ENCODE results near the gene MXRA8. TPM values are rescaled to one million over a fixed set of nuclear protein-coding genes. Genes with fewer than 3 reads are reported as not detected.
"Not testable (repeated sequence)": the region's sequence is repeated elsewhere in the genome, so short reads cannot be mapped to it uniquely, and the experiment has no call there.

The MXRA8 gene
- polyA plus RNA-seq, 2 donors = 7.5 to 14.7 TPM

GRCh38 chr1:1371364-1371745 lies 13.0 kb upstream of the MXRA8 start:
- H3K36me3 ChIP-seq (ENCODE audit: control insufficient read depth in 2 of 2, insufficient read depth in 2 of 2, low read length in 1 of 2) = peaks cover 0 to 3% of the 10 kb centered on the region in 2 donors
- H3K9me3 ChIP-seq (ENCODE audit: control insufficient read depth in 2 of 2, insufficient read depth in 1 of 2, low read depth in 1 of 2, low read length in 1 of 2) = peaks cover 0 to 5% of the 10 kb centered on the region in 2 donors
- H3K27me3 ChIP-seq (ENCODE audit: control insufficient read depth in 1 of 2, insufficient read depth in 2 of 2, low read length in 2 of 2) = no peaks in the 10 kb centered on the region
- no peak overlapping the region for H3K4me3 ChIP-seq (ENCODE audit: low read depth in 1 of 2, low read length in 2 of 2)
- no peak overlapping the region for H3K27ac ChIP-seq (ENCODE audit: low read depth in 2 of 2, low read length in 1 of 2)
- peaks cover 11 to 13% of the 10 kb centered on the region in 2 donors for H3K4me1 ChIP-seq (ENCODE audit: control insufficient read depth in 2 of 2, insufficient read depth in 2 of 2, low read length in 1 of 2)
- WGBS, 2 donors = 57 to 62% methylated on average over 12 of the region's 12 CpGs

DNA sequence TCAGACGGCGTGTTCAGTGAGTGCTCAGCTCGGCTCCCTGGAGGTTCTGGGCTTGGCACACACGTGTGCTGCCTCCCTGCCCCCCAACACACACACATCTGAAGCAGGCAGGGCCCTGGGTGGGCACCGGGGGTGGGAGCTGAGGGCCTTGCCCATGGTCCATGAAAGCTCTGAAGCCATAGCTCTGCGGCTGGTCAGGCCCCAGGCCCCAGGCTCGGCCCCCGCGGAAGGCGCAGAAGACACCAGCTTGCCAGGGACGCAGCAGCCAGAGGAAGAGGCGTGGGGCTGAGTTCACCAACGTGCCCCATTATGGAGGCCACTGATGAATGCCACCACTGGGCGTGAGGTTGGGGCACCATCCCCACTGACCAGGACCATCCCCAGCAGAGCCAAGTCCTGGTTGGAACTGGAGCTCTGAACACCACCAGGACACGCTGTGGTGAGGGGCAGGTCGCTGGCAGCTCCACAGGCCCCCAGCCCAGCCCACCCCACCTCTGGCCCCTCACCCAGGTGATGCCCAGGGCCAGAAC lies 12.5 kb upstream of the MXRA8 start:
- 81 to 84% methylated on average over 16 of the region's 16 CpGs for WGBS, 2 donors

DNA sequence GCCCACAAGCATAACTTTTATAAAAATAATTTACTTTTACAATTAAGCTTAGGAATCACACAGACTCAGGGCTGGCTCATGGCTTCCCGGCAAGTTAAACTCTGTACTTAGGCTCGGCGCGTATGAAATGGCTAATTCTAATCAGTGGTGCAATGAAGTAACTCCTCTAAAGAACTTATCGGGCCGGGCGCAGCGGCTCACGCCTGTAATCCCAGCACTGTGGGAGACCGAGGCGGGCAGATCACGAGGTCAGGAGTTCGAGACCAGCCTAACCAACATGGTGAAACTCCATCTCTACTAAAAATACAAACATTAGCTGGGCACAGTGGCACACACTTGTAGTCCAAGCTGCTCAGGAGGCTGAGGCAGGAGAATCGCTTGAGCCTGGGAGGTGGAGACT lies 11.7 kb upstream of the MXRA8 start:
- H3K36me3 ChIP-seq (ENCODE audit: control insufficient read depth in 2 of 2, insufficient read depth in 2 of 2, low read length in 1 of 2); H3K4me3 ChIP-seq (ENCODE audit: low read depth in 1 of 2, low read length in 2 of 2); H3K9me3 ChIP-seq (ENCODE audit: control insufficient read depth in 2 of 2, insufficient read depth in 1 of 2, low read depth in 1 of 2, low read length in 1 of 2); H3K27ac ChIP-seq (ENCODE audit: low read depth in 2 of 2, low read length in 1 of 2); H3K27me3 ChIP-seq (ENCODE audit: control insufficient read depth in 1 of 2, insufficient read depth in 2 of 2, low read length in 2 of 2): not testable (repeated sequence)
- peaks cover 9 to 13% of the 10 kb centered on the region in 2 donors for H3K4me1 ChIP-seq (ENCODE audit: control insufficient read depth in 2 of 2, insufficient read depth in 2 of 2, low read length in 1 of 2)
- WGBS, 2 donors = 93 to 94% methylated on average over 14 of the region's 14 CpGs

More for the DNA sequence above, 12.5 kb upstream of the MXRA8 start:
- Histone ChIP-seq H3K9me3 (ENCODE audit: control insufficient read depth in 2 of 2, insufficient read depth in 1 of 2, low read depth in 1 of 2, low read length in 1 of 2) (peaks cover 0 to 5% of the 10 kb centered on the region in 2 donors), H3K4me1 (ENCODE audit: control insufficient read depth in 2 of 2, insufficient read depth in 2 of 2, low read length in 1 of 2) (peaks cover 9 to 13% of the 10 kb centered on the region in 2 donors), H3K36me3 (ENCODE audit: control insufficient read depth in 2 of 2, insufficient read depth in 2 of 2, low read length in 1 of 2) (peaks cover 0 to 3% of the 10 kb centered on the region in 2 donors), H3K27ac (ENCODE audit: low read depth in 2 of 2, low read length in 1 of 2) (no peak overlapping the region), H3K4me3 (ENCODE audit: low read depth in 1 of 2, low read length in 2 of 2) (no peak overlapping the region), H3K27me3 (ENCODE audit: control insufficient read depth in 1 of 2, insufficient read depth in 2 of 2, low read length in 2 of 2) (no peaks in the 10 kb centered on the region)

- Histone ChIP-seq H3K36me3 (ENCODE audit: control insufficient read depth in 2 of 2, insufficient read depth in 2 of 2, low read length in 1 of 2) (no peaks in the 10 kb centered on the region), H3K9me3 (ENCODE audit: control insufficient read depth in 2 of 2, insufficient read depth in 1 of 2, low read depth in 1 of 2, low read length in 1 of 2) (peaks cover 0 to 5% of the 10 kb centered on the region in 2 donors), H3K4me1 (ENCODE audit: control insufficient read depth in 2 of 2, insufficient read depth in 2 of 2, low read length in 1 of 2) (peaks cover 0 to 3% of the 10 kb centered on the region in 2 donors), H3K4me3 (ENCODE audit: low read depth in 1 of 2, low read length in 2 of 2) (no peak overlapping the region), H3K27ac (ENCODE audit: low read depth in 2 of 2, low read length in 1 of 2) (no peak overlapping the region), H3K27me3 (ENCODE audit: control insufficient read depth in 1 of 2, insufficient read depth in 2 of 2, low read length in 2 of 2) (no peaks in the 10 kb centered on the region)
- WGBS, 2 donors = 94 to 96% methylated on average over 5 of the region's 5 CpGs
Measured at GRCh38 chr1:1367315-1367714, 9.0 kb upstream of the MXRA8 start.

- Histone ChIP-seq H3K36me3 (ENCODE audit: control insufficient read depth in 2 of 2, insufficient read depth in 2 of 2, low read length in 1 of 2) (no peaks in the 10 kb centered on the region), H3K27ac (ENCODE audit: low read depth in 2 of 2, low read length in 1 of 2) (no peak overlapping the region), H3K4me3 (ENCODE audit: low read depth in 1 of 2, low read length in 2 of 2) (no peak overlapping the region), H3K27me3 (ENCODE audit: control insufficient read depth in 1 of 2, insufficient read depth in 2 of 2, low read length in 2 of 2) (no peaks in the 10 kb centered on the region), H3K9me3 (ENCODE audit: control insufficient read depth in 2 of 2, insufficient read depth in 1 of 2, low read depth in 1 of 2, low read length in 1 of 2) (peaks cover 0 to 5% of the 10 kb centered on the region in 2 donors), H3K4me1 (ENCODE audit: control insufficient read depth in 2 of 2, insufficient read depth in 2 of 2, low read length in 1 of 2) (no peaks in the 10 kb centered on the region)
- 98 to 100% methylated on average over 3 of the region's 3 CpGs for WGBS, 2 donors
Measured at GRCh38 chr1:1366699-1367066, 8.3 kb upstream of the MXRA8 start.

GRCh38 chr1:1365875-1366698 lies 7.7 kb upstream of the MXRA8 start:
- H3K9me3 ChIP-seq (ENCODE audit: control insufficient read depth in 2 of 2, insufficient read depth in 1 of 2, low read depth in 1 of 2, low read length in 1 of 2) = peaks cover 0 to 5% of the 10 kb centered on the region in 2 donors
- H3K4me1 ChIP-seq (ENCODE audit: control insufficient read depth in 2 of 2, insufficient read depth in 2 of 2, low read length in 1 of 2) = no peaks in the 10 kb centered on the region
- H3K4me3 ChIP-seq (ENCODE audit: low read depth in 1 of 2, low read length in 2 of 2) = no peak overlapping the region
- no peaks in the 10 kb centered on the region for H3K36me3 ChIP-seq (ENCODE audit: control insufficient read depth in 2 of 2, insufficient read depth in 2 of 2, low read length in 1 of 2)
- H3K27ac ChIP-seq (ENCODE audit: low read depth in 2 of 2, low read length in 1 of 2) = no peak overlapping the region
- WGBS, 2 donors = 83 to 84% methylated on average over 10 of the region's 10 CpGs
- H3K27me3 ChIP-seq (ENCODE audit: control insufficient read depth in 1 of 2, insufficient read depth in 2 of 2, low read length in 2 of 2) = no peaks in the 10 kb centered on the region

DNA sequence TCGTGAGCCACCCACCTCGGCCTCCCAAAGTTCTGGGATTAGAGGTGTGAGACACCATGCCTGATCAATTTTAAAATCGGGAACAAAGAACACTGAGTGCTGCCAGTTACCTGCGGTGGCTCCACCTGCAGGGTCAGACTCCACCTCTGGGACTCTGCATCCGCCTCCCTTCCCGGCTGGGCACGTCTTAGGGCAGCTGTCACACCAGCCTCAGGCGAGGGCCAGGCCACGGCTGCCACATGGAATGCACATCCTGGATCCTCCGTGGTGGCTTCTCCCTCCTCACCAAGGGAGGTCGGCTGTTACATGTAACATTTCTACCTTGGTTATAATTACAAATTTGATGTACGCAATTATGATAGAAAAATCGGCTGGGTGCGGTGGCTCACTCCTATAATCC lies 5.9 kb upstream of the MXRA8 start:
- Histone ChIP-seq H3K4me3 (ENCODE audit: low read depth in 1 of 2, low read length in 2 of 2) (no peak overlapping the region), H3K27ac (ENCODE audit: low read depth in 2 of 2, low read length in 1 of 2) (no peak overlapping the region), H3K4me1 (ENCODE audit: control insufficient read depth in 2 of 2, insufficient read depth in 2 of 2, low read length in 1 of 2) (no peaks in the 10 kb centered on the region), H3K27me3 (ENCODE audit: control insufficient read depth in 1 of 2, insufficient read depth in 2 of 2, low read length in 2 of 2) (no peaks in the 10 kb centered on the region), H3K9me3 (ENCODE audit: control insufficient read depth in 2 of 2, insufficient read depth in 1 of 2, low read depth in 1 of 2, low read length in 1 of 2) (peaks cover 0 to 5% of the 10 kb centered on the region in 2 donors), H3K36me3 (ENCODE audit: control insufficient read depth in 2 of 2, insufficient read depth in 2 of 2, low read length in 1 of 2) (no peaks in the 10 kb centered on the region)
- WGBS, 2 donors = 65 to 68% methylated on average over 14 of the region's 14 CpGs

DNA sequence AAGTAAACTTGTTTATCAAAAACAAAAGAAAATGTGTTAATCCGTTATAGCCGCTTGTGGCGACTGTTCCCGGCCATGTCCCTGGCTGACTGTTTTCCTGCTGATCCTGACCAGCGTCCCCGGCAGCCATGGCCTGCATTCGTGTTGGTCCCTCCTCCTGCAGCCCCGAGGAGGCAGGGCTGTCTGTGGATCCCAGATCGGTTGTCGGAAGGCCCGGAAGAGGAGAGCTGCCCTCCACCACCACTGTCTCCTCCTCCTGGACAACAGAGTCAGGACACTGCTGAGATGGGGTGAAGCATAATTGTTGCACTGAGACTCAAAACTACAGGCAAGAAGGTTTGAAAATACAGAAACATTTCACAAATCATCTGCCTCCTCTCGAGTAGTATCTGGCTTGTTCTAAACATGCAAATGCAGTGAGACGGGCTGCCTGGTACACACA lies 3.6 kb upstream of the MXRA8 start:
- peaks cover 0 to 4% of the 10 kb centered on the region in 2 donors for H3K9me3 ChIP-seq (ENCODE audit: control insufficient read depth in 2 of 2, insufficient read depth in 1 of 2, low read depth in 1 of 2, low read length in 1 of 2)
- H3K4me1 ChIP-seq (ENCODE audit: control insufficient read depth in 2 of 2, insufficient read depth in 2 of 2, low read length in 1 of 2) = peaks cover 0 to 8% of the 10 kb centered on the region in 2 donors
- H3K27ac ChIP-seq (ENCODE audit: low read depth in 2 of 2, low read length in 1 of 2) = peak overlapping the region; percentile 13 to 14
- H3K4me3 ChIP-seq (ENCODE audit: low read depth in 1 of 2, low read length in 2 of 2) = no peak overlapping the region
- H3K36me3 ChIP-seq (ENCODE audit: control insufficient read depth in 2 of 2, insufficient read depth in 2 of 2, low read length in 1 of 2) = no peaks in the 10 kb centered on the region
- H3K27me3 ChIP-seq (ENCODE audit: control insufficient read depth in 1 of 2, insufficient read depth in 2 of 2, low read length in 2 of 2) = no peaks in the 10 kb centered on the region
- WGBS, 2 donors = 26 to 30% methylated on average over 13 of the region's 13 CpGs

DNA sequence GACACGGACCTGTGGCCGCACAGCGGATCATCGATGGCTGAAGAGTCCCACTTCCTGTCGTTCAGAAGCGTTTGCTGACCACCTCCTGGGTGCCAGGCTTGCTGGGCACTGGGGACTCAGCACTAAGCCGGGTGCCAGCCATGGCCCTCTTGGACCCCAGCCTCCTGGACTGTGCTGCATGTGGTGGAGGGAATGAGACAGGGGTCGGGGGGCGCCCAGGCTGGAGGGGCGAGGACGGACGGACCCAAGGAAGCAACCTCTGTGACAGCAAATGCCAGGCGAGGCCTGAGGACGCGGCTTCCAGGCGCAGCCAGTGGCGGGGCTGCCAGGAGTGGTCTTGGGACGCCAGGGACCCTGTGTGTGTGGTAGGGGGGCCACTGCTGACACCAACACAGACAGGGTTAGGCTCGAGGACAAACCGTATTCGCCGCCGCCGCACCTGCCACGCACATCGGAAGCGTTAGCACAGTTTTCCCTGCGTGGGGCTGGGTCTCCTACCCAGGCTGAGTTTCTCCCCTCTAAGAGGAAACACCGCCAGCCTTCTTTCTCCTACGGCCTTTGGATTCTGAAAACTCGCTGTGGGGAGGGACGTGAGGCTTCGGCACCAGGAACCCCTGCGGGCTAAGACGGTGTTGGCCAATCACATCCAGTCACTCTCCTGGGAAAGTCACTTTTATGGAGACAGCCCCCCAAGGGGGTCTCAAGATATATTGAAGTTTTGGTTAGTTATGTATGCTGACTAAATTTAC lies 3.1 kb upstream of the MXRA8 start:
- H3K27me3 ChIP-seq (ENCODE audit: control insufficient read depth in 1 of 2, insufficient read depth in 2 of 2, low read length in 2 of 2) = no peaks in the 10 kb centered on the region
- WGBS, 2 donors = 73 to 76% methylated on average over 32 to 35 of the region's 35 CpGs

More for the DNA sequence above, 3.1 kb upstream of the MXRA8 start:
- Histone ChIP-seq H3K27ac (ENCODE audit: low read depth in 2 of 2, low read length in 1 of 2) (peak overlapping the region; percentile 24 to 48), H3K36me3 (ENCODE audit: control insufficient read depth in 2 of 2, insufficient read depth in 2 of 2, low read length in 1 of 2) (no peaks in the 10 kb centered on the region), H3K9me3 (ENCODE audit: control insufficient read depth in 2 of 2, insufficient read depth in 1 of 2, low read depth in 1 of 2, low read length in 1 of 2) (no peaks in the 10 kb centered on the region), H3K4me3 (ENCODE audit: low read depth in 1 of 2, low read length in 2 of 2) (no peak overlapping the region), H3K4me1 (ENCODE audit: control insufficient read depth in 2 of 2, insufficient read depth in 2 of 2, low read length in 1 of 2) (peaks cover 4 to 12% of the 10 kb centered on the region in 2 donors)

Data from esophagus (tissue), 2 donors.